SK-N-SH (cell line): ENCODE measurements around the gene FOXA3. TPM values are rescaled to one million over a fixed set of nuclear protein-coding genes. Genes with fewer than 3 reads are reported as not detected.
A peak's percentile ranks its signal among the peaks of the same experiment; 100 is the strongest.

Experiments
- CTCF ChIA-PET: fragments of 300-600, 350-600 bp; formaldehyde crosslinking; extraction: SDS; loops from one replicate; lab custom pipeline; 2021; lab: Yijun Ruan, JAX
- POLR2A ChIA-PET: fragments of 350-600 bp; sonication (Branson Sonifier 250); formaldehyde crosslinking; extraction: SDS; loops from one replicate; lab custom pipeline; 2020; ENCODE audit warnings: antibody characterized with exemption, inconsistent platforms; lab: Yijun Ruan, JAX
- DNase-seq: peaks from one replicate; pipeline ENCODE4 v3.0.0; 2012
- H2AFZ ChIP-seq: fragments of 200-600 bp; sonication (generic); 2 replicates; pipeline ENCODE4 v1.8.1; 2016; ENCODE audit warnings: antibody characterized with exemption, mild to moderate bottlenecking, low read depth
- H3F3A ChIP-seq: fragments of 200-600 bp; sonication (generic); replicated peaks from 2 replicates; pipeline ENCODE3; 2016; ENCODE audit warnings: antibody characterized with exemption, mild to moderate bottlenecking; ENCODE audit not compliant: insufficient read depth
- H3K27ac ChIP-seq, 2 experiments: fragments of 200-500 bp in 1 of 2; fragments of 200-600 bp in 1 of 2; sonication (Bioruptor generic) in 1 of 2; sonication (generic), shearing (Covaris generic) in 1 of 2; 2 replicates each; pipeline versions ENCODE4 v1.5.1 to v1.6.1; 2014 to 2016; ENCODE audit warnings: low read depth in 2 of 2, inconsistent platforms in 1 of 2, low read length in 1 of 2, mild to moderate bottlenecking in 1 of 2, mixed read lengths in 1 of 2
- H3K27me3 ChIP-seq: fragments of 200-600 bp; sonication (generic), shearing (Covaris generic); 2 replicates; pipeline ENCODE4 v1.6.1; 2016; ENCODE audit warnings: mixed run types; ENCODE audit not compliant: insufficient read depth
- H3K36me3 ChIP-seq, 2 experiments: fragments of 200-500 bp in 1 of 2; fragments of 200-600 bp in 1 of 2; sonication (Bioruptor generic) in 1 of 2; sonication (generic) in 1 of 2; replicated peaks in 1 of 2; 2 replicates each; pipeline versions ENCODE3 to v1.5.1; 2014 to 2016; ENCODE audit warnings: low read length in 1 of 2, mild to moderate bottlenecking in 1 of 2; ENCODE audit not compliant: insufficient read depth in 2 of 2, control insufficient read depth in 1 of 2
- H3K4me1 ChIP-seq, 2 experiments: fragments of 200-500 bp in 1 of 2; fragments of 200-600 bp in 1 of 2; sonication (Bioruptor generic) in 1 of 2; sonication (generic), shearing (Covaris generic) in 1 of 2; 2 replicates each; pipeline versions ENCODE4 v1.5.1 to v1.6.1; 2014 to 2016; ENCODE audit warnings: low read depth in 1 of 2, low read length in 1 of 2, mixed run types in 1 of 2; ENCODE audit not compliant: insufficient read depth in 2 of 2, control insufficient read depth in 1 of 2
- H3K4me2 ChIP-seq: fragments of 200-600 bp; sonication (generic), shearing (Covaris generic); 2 replicates; pipeline ENCODE4 v1.6.1; 2017; ENCODE audit warnings: mixed run types
- H3K4me3 ChIP-seq, 2 experiments: fragments of 200-500 bp in 1 of 2; fragments of 200-600 bp in 1 of 2; sonication (Bioruptor generic) in 1 of 2; sonication (generic), shearing (Covaris generic) in 1 of 2; 2 replicates each; pipeline versions ENCODE4 v1.5.1 to v1.8.1; 2014 to 2016; ENCODE audit warnings: low read depth in 2 of 2, inconsistent platforms in 1 of 2, low read length in 1 of 2, mild to moderate bottlenecking in 1 of 2, mixed read lengths in 1 of 2, moderate library complexity in 1 of 2
- H3K79me2 ChIP-seq: fragments of 200-600 bp; sonication (generic); 2 replicates; pipeline ENCODE4 v1.8.1; 2017; ENCODE audit warnings: mild to moderate bottlenecking; ENCODE audit not compliant: insufficient read depth
- H3K9ac ChIP-seq: fragments of 200-600 bp; sonication (generic); 2 replicates; pipeline ENCODE4 v1.6.1; 2017; ENCODE audit warnings: mixed run types
- H3K9me2 ChIP-seq: fragments of 200-600 bp; sonication (generic); 2 replicates; pipeline ENCODE4 v1.6.1; 2017; ENCODE audit warnings: mixed run types
- H3K9me3 ChIP-seq: fragments of 200-600 bp; sonication (generic); 2 replicates; pipeline ENCODE4 v1.6.1; 2017; ENCODE audit warnings: mixed run types, mild to moderate bottlenecking, moderate library complexity
- H4K20me1 ChIP-seq: fragments of 200-600 bp; sonication (generic); 2 replicates; pipeline ENCODE4 v1.6.1; 2017; ENCODE audit warnings: mild to moderate bottlenecking, mixed run types; ENCODE audit not compliant: insufficient read depth
- CHD2 ChIP-seq: fragments of 150-350 bp; IDR thresholded peaks from 2 replicates; pipeline ENCODE4 v1.6.1; 2018; ENCODE audit warnings: low read length; ENCODE audit not compliant: partially characterized antibody
- ELF1 ChIP-seq: IDR thresholded peaks from 2 replicates; pipeline ENCODE4 v1.4.0; 2012
- EP300 ChIP-seq, 2 experiments: IDR thresholded peaks; 2 replicates each; pipeline versions ENCODE4 v1.4.0 to v1.6.1; 2012; ENCODE audit warnings: borderline replicate concordance in 1 of 2, low read depth in 1 of 2, low read length in 1 of 2
- FOSL2 ChIP-seq: IDR thresholded peaks from 2 replicates; pipeline ENCODE4 v1.4.0; 2012; ENCODE audit warnings: low read depth, mild to moderate bottlenecking, moderate library complexity, borderline replicate concordance
- FOXM1 ChIP-seq: IDR thresholded peaks from 2 replicates; pipeline ENCODE4 v1.4.0; 2012; ENCODE audit warnings: low read depth, mild to moderate bottlenecking
- GABPA ChIP-seq: IDR thresholded peaks from 2 replicates; pipeline ENCODE4 v1.4.0; 2012; ENCODE audit warnings: low read depth, mild to moderate bottlenecking
- GATA2 ChIP-seq: sonication (generic); formaldehyde crosslinking; IDR thresholded peaks from 2 replicates; pipeline ENCODE4 v1.5.0; 2020; ENCODE audit warnings: mild to moderate bottlenecking, missing genetic modification reagents
- MEF2A ChIP-seq: IDR thresholded peaks from 2 replicates; pipeline ENCODE4 v1.4.0; 2012; ENCODE audit warnings: low read depth, borderline replicate concordance
- POLR2AphosphoS5 ChIP-seq: IDR thresholded peaks from 2 replicates; pipeline ENCODE4 v1.6.1; 2012; ENCODE audit warnings: low read depth, low read length
- SIN3A ChIP-seq: IDR thresholded peaks from 2 replicates; pipeline ENCODE4 v1.6.1; 2012; ENCODE audit warnings: low read depth, mild to moderate bottlenecking, low read length, moderate library complexity, borderline replicate concordance
- TAF1 ChIP-seq: IDR thresholded peaks from 2 replicates; pipeline ENCODE4 v1.6.1; 2012; ENCODE audit warnings: low read depth, mild to moderate bottlenecking, low read length, moderate library complexity, borderline replicate concordance
- YY1 ChIP-seq: IDR thresholded peaks from 2 replicates; pipeline ENCODE4 v1.4.0; 2012; ENCODE audit warnings: low read depth, mild to moderate bottlenecking
- WGBS: methylation state at CpG from one replicate; pipeline ENCODE4 v1.1.6; 2017; ENCODE audit warnings: low lambda C conversion rate; 5-methylcytosine and 5-hydroxymethylcytosine counted together
- polyA plus RNA-seq, 3 experiments: library from polyadenylated mRNA; depleted of rRNA; stranded (reverse); fragments of >200 nt; gene quantifications; 2 replicates each; pipeline ENCODE4 v1.2.3, GENCODE V29; 2012
- TF ChIP-seq, protein P1 (sequence below): IDR thresholded peaks from 2 replicates; pipeline ENCODE4 v1.4.0; 2012; ENCODE audit warnings: low read depth
- TF ChIP-seq, protein P2 (sequence below): IDR thresholded peaks from 2 replicates; pipeline ENCODE4 v1.6.1; 2012; ENCODE audit warnings: mild to moderate bottlenecking, low read depth, low read length, moderate library complexity
- TF ChIP-seq, protein P3 (sequence below): IDR thresholded peaks from 2 replicates; pipeline ENCODE4; 2012

Gene FOXA3
- polyA plus RNA-seq, 1 of the 3 experiments (the other 2 are of a cell fraction), result 1.5 TPM

DNA sequence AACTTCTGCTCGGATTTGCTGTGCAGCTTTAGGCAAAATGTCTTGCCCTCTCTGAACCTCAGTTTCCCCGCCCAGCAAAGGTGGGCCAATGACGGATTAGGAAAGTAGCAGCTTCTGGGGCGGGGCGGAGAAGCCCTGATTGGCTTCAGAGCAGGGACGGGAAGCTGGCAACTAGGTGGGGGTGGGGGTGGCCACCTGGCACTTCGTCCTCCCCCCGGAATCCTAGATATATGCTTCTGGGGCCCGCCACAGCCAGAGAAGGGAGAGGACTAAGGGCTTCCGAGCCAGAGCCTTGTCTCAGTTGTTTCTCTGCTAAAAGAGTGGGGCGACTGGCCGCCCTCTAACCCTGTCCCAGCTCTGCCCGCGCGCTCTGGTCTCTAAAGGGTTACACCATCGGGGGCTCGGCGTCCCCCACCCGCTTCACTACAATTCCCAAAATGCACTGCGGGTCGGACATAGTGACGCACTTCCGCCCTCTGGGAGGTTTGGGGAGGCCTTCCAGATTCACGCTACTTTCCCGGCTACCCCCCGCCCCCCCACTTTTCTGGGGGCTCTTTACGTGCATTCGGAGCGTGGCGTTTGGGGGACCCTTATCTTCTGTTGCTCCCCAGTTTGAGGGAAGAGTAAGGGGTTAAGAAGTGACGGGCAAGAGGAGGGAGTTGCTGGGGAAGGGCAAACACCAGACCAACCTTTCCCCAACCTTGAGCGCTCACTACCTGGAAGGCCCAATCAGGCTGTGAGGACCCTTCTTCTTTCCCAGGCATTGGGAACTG lies 22.5 kb downstream of the FOXA3 start:
- peak overlapping the region; percentile 77 for H3K9ac ChIP-seq
- peaks cover 33% of the 10 kb centered on the region for H4K20me1 ChIP-seq
- ChIA-PET CTCF (interaction anchor here (0.8 to 9.9 kb wide), 6 partner anchors 16 to 117 kb away, joined by 3 to 130 read pairs (median 8); partner anchors contain the start of genes FOXA3, MYPOP, RSPH6A and SYMPK), POLR2A (interaction anchor here (0.6 to 1.6 kb wide), 4 partner anchors 16 to 123 kb away, joined by 3 to 19 read pairs (median 5); partner anchors contain the start of genes MYPOP and SYMPK)
- H2AFZ ChIP-seq, result peak overlapping the region; percentile 75
- 2% methylated on average over 23 of the region's 32 CpGs for WGBS
- TF ChIP-seq MEF2A (no peak), FOXM1 (no peak), GATA2 (no peak), FOSL2 (no peak), EP300 (IDR thresholded peaks at IDR 0.05; ENCODE audit: borderline replicate concordance in 1 of 2, low read depth in 1 of 2, low read length in 1 of 2) (no peak), CHD2 (peak; percentile 84), TAF1 (peak; percentile 43), YY1 (peak; percentile 48; the same call in 1 of the 2 replicates), SIN3A (peak; percentile 29; the same call in 1 of the 2 replicates), ELF1 (peak; percentile 71), POLR2AphosphoS5 (peak; percentile 71; the same call in 1 of the 2 replicates), GABPA (peak; percentile 87)
- TF ChIP-seq, protein P1, sequence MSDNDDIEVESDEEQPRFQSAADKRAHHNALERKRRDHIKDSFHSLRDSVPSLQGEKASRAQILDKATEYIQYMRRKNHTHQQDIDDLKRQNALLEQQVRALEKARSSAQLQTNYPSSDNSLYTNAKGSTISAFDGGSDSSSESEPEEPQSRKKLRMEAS, result peak; percentile 67; the same call in 1 of the 2 replicates
- TF ChIP-seq, protein P2, sequence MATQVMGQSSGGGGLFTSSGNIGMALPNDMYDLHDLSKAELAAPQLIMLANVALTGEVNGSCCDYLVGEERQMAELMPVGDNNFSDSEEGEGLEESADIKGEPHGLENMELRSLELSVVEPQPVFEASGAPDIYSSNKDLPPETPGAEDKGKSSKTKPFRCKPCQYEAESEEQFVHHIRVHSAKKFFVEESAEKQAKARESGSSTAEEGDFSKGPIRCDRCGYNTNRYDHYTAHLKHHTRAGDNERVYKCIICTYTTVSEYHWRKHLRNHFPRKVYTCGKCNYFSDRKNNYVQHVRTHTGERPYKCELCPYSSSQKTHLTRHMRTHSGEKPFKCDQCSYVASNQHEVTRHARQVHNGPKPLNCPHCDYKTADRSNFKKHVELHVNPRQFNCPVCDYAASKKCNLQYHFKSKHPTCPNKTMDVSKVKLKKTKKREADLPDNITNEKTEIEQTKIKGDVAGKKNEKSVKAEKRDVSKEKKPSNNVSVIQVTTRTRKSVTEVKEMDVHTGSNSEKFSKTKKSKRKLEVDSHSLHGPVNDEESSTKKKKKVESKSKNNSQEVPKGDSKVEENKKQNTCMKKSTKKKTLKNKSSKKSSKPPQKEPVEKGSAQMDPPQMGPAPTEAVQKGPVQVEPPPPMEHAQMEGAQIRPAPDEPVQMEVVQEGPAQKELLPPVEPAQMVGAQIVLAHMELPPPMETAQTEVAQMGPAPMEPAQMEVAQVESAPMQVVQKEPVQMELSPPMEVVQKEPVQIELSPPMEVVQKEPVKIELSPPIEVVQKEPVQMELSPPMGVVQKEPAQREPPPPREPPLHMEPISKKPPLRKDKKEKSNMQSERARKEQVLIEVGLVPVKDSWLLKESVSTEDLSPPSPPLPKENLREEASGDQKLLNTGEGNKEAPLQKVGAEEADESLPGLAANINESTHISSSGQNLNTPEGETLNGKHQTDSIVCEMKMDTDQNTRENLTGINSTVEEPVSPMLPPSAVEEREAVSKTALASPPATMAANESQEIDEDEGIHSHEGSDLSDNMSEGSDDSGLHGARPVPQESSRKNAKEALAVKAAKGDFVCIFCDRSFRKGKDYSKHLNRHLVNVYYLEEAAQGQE, result 0 out of 2 replicates have a peak, but pooled peaks have one; percentile 2
- TF ChIP-seq, protein P3, sequence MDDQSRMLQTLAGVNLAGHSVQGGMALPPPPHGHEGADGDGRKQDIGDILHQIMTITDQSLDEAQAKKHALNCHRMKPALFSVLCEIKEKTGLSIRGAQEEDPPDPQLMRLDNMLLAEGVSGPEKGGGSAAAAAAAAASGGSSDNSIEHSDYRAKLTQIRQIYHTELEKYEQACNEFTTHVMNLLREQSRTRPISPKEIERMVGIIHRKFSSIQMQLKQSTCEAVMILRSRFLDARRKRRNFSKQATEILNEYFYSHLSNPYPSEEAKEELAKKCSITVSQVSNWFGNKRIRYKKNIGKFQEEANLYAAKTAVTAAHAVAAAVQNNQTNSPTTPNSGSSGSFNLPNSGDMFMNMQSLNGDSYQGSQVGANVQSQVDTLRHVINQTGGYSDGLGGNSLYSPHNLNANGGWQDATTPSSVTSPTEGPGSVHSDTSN, result peak; percentile 36; the same call in 1 of the 2 replicates
- H3K27ac ChIP-seq, result peak overlapping the region; percentile 78 to 92
- peaks cover 3 to 39% of the 10 kb centered on the region in 2 experiments; a peak in 2 of 4 replicates for H3K4me1 ChIP-seq
- peak overlapping the region; percentile 84 for H3K4me2 ChIP-seq
- no peaks in the 10 kb centered on the region for H3K27me3 ChIP-seq
- no peaks in the 10 kb centered on the region for H3K9me2 ChIP-seq
- H3K9me3 ChIP-seq, result no peaks in the 10 kb centered on the region
- H3K4me3 ChIP-seq, result peak overlapping the region; percentile 72 to 81
- H3K36me3 ChIP-seq, result peaks cover 3 to 28% of the 10 kb centered on the region in 2 experiments
- peak; percentile 94 for DNase-seq
- peaks cover 19% of the 10 kb centered on the region for H3F3A ChIP-seq
- H3K79me2 ChIP-seq, result peaks cover 29% of the 10 kb centered on the region
